Measurements from ENCODE around the gene BCL11B. TPM values are rescaled to one million over a fixed set of nuclear protein-coding genes. Genes with fewer than 3 reads are reported as not detected.

BCL11B gene
- total and polyA plus RNA-seq, 2 donors (not counting 1 experiment from before 2014, with no cell fraction given), result 0.33 to 0.42 TPM

GRCh38 chr14:99256483-99256874 is 15.5 kb downstream of the BCL11B start:
- TF ChIP-seq EZH2 (IDR thresholded peaks at IDR 0.05; ENCODE audit: borderline replicate concordance, insufficient read depth, low read depth, low read length, poor library complexity, severe bottlenecking) (no peak), CTCF (IDR thresholded peaks at IDR 0.05) (no peak)
- Mint-ChIP-seq H3K27ac (no peak overlapping the region), H3K4me3 (no peak overlapping the region), H3K9me3 (ENCODE audit: insufficient read depth) (no peaks in the 10 kb centered on the region), H3K27me3 (peaks cover 35% of the 10 kb centered on the region), H3K4me1 (no peaks in the 10 kb centered on the region)
- intact Hi-C loops (cut with micrococcal nuclease), result no loop called here
- H3K27ac ChIP-seq (ENCODE audit: low read length in 2 of 2), result no peak overlapping the region
- no peaks in the 10 kb centered on the region for H4K20me1 ChIP-seq (ENCODE audit: control insufficient read depth, insufficient read depth, low read length, poor library complexity, severe bottlenecking)
- POLR2A ChIA-PET, result no interaction called here
- DNase-seq, result no peak
- CTCF ChIA-PET, result no interaction called here
- no peak for ATAC-seq (ENCODE audit: low read depth)
- no peaks in the 10 kb centered on the region for H3K36me3 ChIP-seq (replicated peaks in 1 of 2; ENCODE audit: control extremely low read depth in 1 of 2, control insufficient read depth in 1 of 2, extremely low read depth in 1 of 2, insufficient read depth in 2 of 2, low read length in 1 of 2)
- peaks cover 0 to 12% (median 1%) of the 10 kb centered on the region in 4 experiments for H3K27me3 ChIP-seq (replicated peaks in 1 of 4; ENCODE audit: control extremely low read depth in 1 of 4, control insufficient read depth in 3 of 4, insufficient read depth in 4 of 4, low read length in 3 of 4)
- H3K9ac ChIP-seq (ENCODE audit: low read length), result no peak overlapping the region
- H3K4me2 ChIP-seq (replicated peaks; ENCODE audit: low read depth, low read length, poor library complexity, severe bottlenecking), result no peak overlapping the region
- H3K4me1 ChIP-seq (ENCODE audit: control insufficient read depth in 2 of 2, insufficient read depth in 2 of 2, low read length in 2 of 2), result no peaks in the 10 kb centered on the region
- H3K79me2 ChIP-seq (ENCODE audit: control insufficient read depth, insufficient read depth, low read length), result no peaks in the 10 kb centered on the region
- peaks cover 0 to 17% (median 0%) of the 10 kb centered on the region in 3 donors for H3K9me3 ChIP-seq (ENCODE audit: control extremely low read depth in 1 of 3, control insufficient read depth in 2 of 3, insufficient read depth in 1 of 3, low read length in 2 of 3)
- no peak overlapping the region for H3K4me3 ChIP-seq (ENCODE audit: control extremely low read depth in 1 of 5, extremely low read depth in 1 of 5, insufficient read depth in 1 of 5, low read depth in 2 of 5, low read length in 4 of 5)
- no peak overlapping the region for H2AFZ ChIP-seq (ENCODE audit: insufficient read depth, low read depth, low read length, poor library complexity, severe bottlenecking)
- WGBS (ENCODE audit: insufficient coverage), result 93% methylated on average over 3 of the region's 5 CpGs

- peaks cover 32% of the 10 kb centered on the region for H3K27me3 Mint-ChIP-seq
- H3K36me3 ChIP-seq (replicated peaks in 1 of 2; ENCODE audit: control extremely low read depth in 1 of 2, control insufficient read depth in 1 of 2, extremely low read depth in 1 of 2, insufficient read depth in 2 of 2, low read length in 1 of 2), result no peaks in the 10 kb centered on the region
- no peaks in the 10 kb centered on the region for H3K4me1 Mint-ChIP-seq
- intact Hi-C loops (cut with micrococcal nuclease), result no loop called here
- no peak overlapping the region for H3K4me3 Mint-ChIP-seq
- TF ChIP-seq CTCF (IDR thresholded peaks at IDR 0.05) (no peak), EZH2 (IDR thresholded peaks at IDR 0.05; ENCODE audit: borderline replicate concordance, insufficient read depth, low read depth, low read length, poor library complexity, severe bottlenecking) (no peak)
- CTCF ChIA-PET, result no interaction called here
- no peak overlapping the region for H2AFZ ChIP-seq (ENCODE audit: insufficient read depth, low read depth, low read length, poor library complexity, severe bottlenecking)
- no peaks in the 10 kb centered on the region for H3K9me3 Mint-ChIP-seq (ENCODE audit: insufficient read depth)
- POLR2A ChIA-PET, result no interaction called here
- no peak for DNase-seq
- no peak overlapping the region for H3K27ac ChIP-seq (ENCODE audit: low read length in 2 of 2)
- H3K27ac Mint-ChIP-seq, result no peak overlapping the region
- WGBS (ENCODE audit: insufficient coverage), result 91% methylated on average over 19 of the region's 19 CpGs
- no peaks in the 10 kb centered on the region for H4K20me1 ChIP-seq (ENCODE audit: control insufficient read depth, insufficient read depth, low read length, poor library complexity, severe bottlenecking)
- H3K79me2 ChIP-seq (ENCODE audit: control insufficient read depth, insufficient read depth, low read length), result no peaks in the 10 kb centered on the region
- ATAC-seq (ENCODE audit: low read depth), result no peak
- H3K4me2 ChIP-seq (replicated peaks; ENCODE audit: low read depth, low read length, poor library complexity, severe bottlenecking), result no peak overlapping the region
- H3K9ac ChIP-seq (ENCODE audit: low read length), result no peak overlapping the region
- H3K9me3 ChIP-seq (ENCODE audit: control extremely low read depth in 1 of 3, control insufficient read depth in 2 of 3, insufficient read depth in 1 of 3, low read length in 2 of 3), result peaks cover 0 to 17% (median 0%) of the 10 kb centered on the region in 3 donors
- no peaks in the 10 kb centered on the region for H3K4me1 ChIP-seq (ENCODE audit: control insufficient read depth in 2 of 2, insufficient read depth in 2 of 2, low read length in 2 of 2)
- no peak overlapping the region for H3K4me3 ChIP-seq (ENCODE audit: control extremely low read depth in 1 of 5, extremely low read depth in 1 of 5, insufficient read depth in 1 of 5, low read depth in 2 of 5, low read length in 4 of 5)
- peaks cover 0 to 9% (median 1%) of the 10 kb centered on the region in 4 experiments for H3K27me3 ChIP-seq (replicated peaks in 1 of 4; ENCODE audit: control extremely low read depth in 1 of 4, control insufficient read depth in 3 of 4, insufficient read depth in 4 of 4, low read length in 3 of 4)
Measured at GRCh38 chr14:99255621-99256482, 16.1 kb downstream of the BCL11B start.
